Hypothalamus (tissue), 51 donors: ENCODE data around the gene PNPT1.
"Not testable (repeated sequence)": the region's sequence is repeated elsewhere in the genome, so short reads cannot be mapped to it uniquely, and the experiment has no call there.

Source experiments
- DNase-seq, 51 donors: peaks; one replicate each; lab custom pipeline; 2025; lab: John Stamatoyannopoulos, UW

Gene PNPT1

GRCh38 chr2:55693181-55694125 is at the start of gene PNPT1:
TSS of gene PNPT1 (minus strand) at chr2:55693844. CDS start at chr2:55693823, 21 bp downstream.
- peak; percentile 45 to 95 (median 89) for DNase-seq

- no peak for DNase-seq
Observed at GRCh38 chr2:55742996-55743395, 49.4 kb upstream of the PNPT1 start.

GRCh38 chr2:55736019-55736536 is 42.4 kb upstream of the PNPT1 start:
- not testable (repeated sequence) for DNase-seq

GRCh38 chr2:55734726-55735125 is 41.1 kb upstream of the PNPT1 start:
- no peak for DNase-seq

- DNase-seq: no peak
Observed at GRCh38 chr2:55733335-55733734, 39.7 kb upstream of the PNPT1 start.

GRCh38 chr2:55732854-55733253 is 39.2 kb upstream of the PNPT1 start:
- no peak for DNase-seq

- no peak for DNase-seq
Observed at GRCh38 chr2:55729136-55729685, 35.6 kb upstream of the PNPT1 start.

GRCh38 chr2:55721596-55722215 is 28.1 kb upstream of the PNPT1 start:
- DNase-seq: no peak

- DNase-seq: no peak
Observed at GRCh38 chr2:55720417-55720816, 26.8 kb upstream of the PNPT1 start.

GRCh38 chr2:55719852-55720251 is 26.2 kb upstream of the PNPT1 start:
- no peak for DNase-seq

GRCh38 chr2:55718165-55719008 is 24.7 kb upstream of the PNPT1 start:
- DNase-seq: peak in 28 of 51 donors; percentile 1 to 73 (median 19)

GRCh38 chr2:55715626-55716025 is 22.0 kb upstream of the PNPT1 start:
- DNase-seq: no peak

- not testable (repeated sequence) for DNase-seq
Observed at GRCh38 chr2:55715178-55715577, 21.5 kb upstream of the PNPT1 start.

GRCh38 chr2:55712477-55713060 is 18.9 kb upstream of the PNPT1 start:
- no peak for DNase-seq

GRCh38 chr2:55710025-55710424 is 16.4 kb upstream of the PNPT1 start:
- DNase-seq: no peak

- DNase-seq: peak in 13 of 51 donors; percentile 5 to 89 (median 13)
Observed at GRCh38 chr2:55707751-55708150, 14.1 kb upstream of the PNPT1 start.

GRCh38 chr2:55706258-55706657 is 12.6 kb upstream of the PNPT1 start:
- DNase-seq: not testable (repeated sequence)

GRCh38 chr2:55705027-55705653 is 11.5 kb upstream of the PNPT1 start:
- no peak for DNase-seq

GRCh38 chr2:55703350-55703749 is 9.7 kb upstream of the PNPT1 start:
- DNase-seq: no peak
